HUES64 (cell line): Measurements from ENCODE around the gene DDX39A.

Experiments
- H3K27ac ChIP-seq: 2 replicates; pipeline ENCODE4 v1.7.0; 2013; ENCODE audit warnings: low read depth, low read length, inconsistent platforms
- H3K27me3 ChIP-seq: 2 replicates; pipeline ENCODE4 v1.6.1; 2013; ENCODE audit warnings: mild to moderate bottlenecking, low read length; ENCODE audit not compliant: insufficient read depth
- H3K36me3 ChIP-seq: 2 replicates; pipeline ENCODE4 v1.6.1; 2013; ENCODE audit warnings: mild to moderate bottlenecking, low read length; ENCODE audit not compliant: insufficient read depth
- H3K4me1 ChIP-seq: 2 replicates; pipeline ENCODE4 v1.6.1; 2013; ENCODE audit warnings: mild to moderate bottlenecking, low read length, moderate library complexity; ENCODE audit not compliant: insufficient read depth
- H3K4me3 ChIP-seq: 2 replicates; pipeline ENCODE4 v1.5.1; 2013; ENCODE audit warnings: mild to moderate bottlenecking, low read length, moderate library complexity
- H3K9ac ChIP-seq: 2 replicates; pipeline ENCODE4 v1.6.1; 2013; ENCODE audit warnings: mild to moderate bottlenecking, low read depth, low read length
- H3K9me3 ChIP-seq: 2 replicates; pipeline ENCODE4 v1.6.1; 2013; ENCODE audit warnings: low read depth, low read length; ENCODE audit not compliant: insufficient read depth
- WGBS: fragments of 150-250, 120-280 bp; methylation state at CpG from one replicate; pipeline ENCODE4 v1.1.7; 2013; ENCODE audit warnings: missing lambda C conversion rate; 5-methylcytosine and 5-hydroxymethylcytosine counted together

Gene DDX39A

DNA sequence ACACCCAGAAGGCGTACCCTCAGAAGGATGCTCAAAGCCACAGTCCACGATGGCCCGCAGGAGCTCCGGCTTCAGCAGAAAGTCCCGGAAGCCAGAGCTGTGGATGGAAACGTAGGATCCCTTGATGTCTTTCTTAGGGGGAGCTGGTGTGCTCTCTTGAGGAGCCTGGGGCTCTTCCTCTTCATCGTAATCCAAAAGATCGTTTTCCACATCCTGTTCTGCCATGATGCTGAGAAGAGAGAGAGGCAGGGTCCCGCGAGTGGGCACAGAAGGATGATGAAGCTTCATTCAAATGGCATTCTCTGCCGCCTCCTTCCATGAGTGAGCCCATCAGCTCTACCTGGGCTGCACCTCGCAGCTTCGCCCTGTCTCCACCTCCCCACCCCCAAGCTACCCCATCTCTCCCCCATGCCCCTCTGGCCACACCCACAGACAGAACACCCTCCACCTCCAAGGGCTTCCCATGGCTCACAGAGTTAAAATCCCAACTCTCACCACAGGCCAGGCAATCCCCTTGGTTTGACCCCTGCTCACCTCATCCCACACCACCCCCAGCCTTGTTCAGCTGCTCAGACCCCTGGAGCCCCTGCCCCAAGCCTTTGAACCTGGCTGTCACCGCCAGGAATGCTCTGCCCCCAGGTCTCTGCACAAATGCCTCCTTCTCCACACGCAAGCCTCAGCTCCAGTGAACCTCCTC is 6.0 kb downstream of the DDX39A start:
- Histone ChIP-seq H3K4me1 (0 out of 2 replicates have a peak, but pooled peaks cover 5% of the 10 kb centered on the region), H3K27ac (no peak overlapping the region), H3K9ac (no peak overlapping the region), H3K9me3 (no peaks in the 10 kb centered on the region), H3K27me3 (no peaks in the 10 kb centered on the region), H3K36me3 (peaks cover 71% of the 10 kb centered on the region), H3K4me3 (no peak overlapping the region)
- WGBS: 92% methylated on average over 15 of the region's 15 CpGs

DNA sequence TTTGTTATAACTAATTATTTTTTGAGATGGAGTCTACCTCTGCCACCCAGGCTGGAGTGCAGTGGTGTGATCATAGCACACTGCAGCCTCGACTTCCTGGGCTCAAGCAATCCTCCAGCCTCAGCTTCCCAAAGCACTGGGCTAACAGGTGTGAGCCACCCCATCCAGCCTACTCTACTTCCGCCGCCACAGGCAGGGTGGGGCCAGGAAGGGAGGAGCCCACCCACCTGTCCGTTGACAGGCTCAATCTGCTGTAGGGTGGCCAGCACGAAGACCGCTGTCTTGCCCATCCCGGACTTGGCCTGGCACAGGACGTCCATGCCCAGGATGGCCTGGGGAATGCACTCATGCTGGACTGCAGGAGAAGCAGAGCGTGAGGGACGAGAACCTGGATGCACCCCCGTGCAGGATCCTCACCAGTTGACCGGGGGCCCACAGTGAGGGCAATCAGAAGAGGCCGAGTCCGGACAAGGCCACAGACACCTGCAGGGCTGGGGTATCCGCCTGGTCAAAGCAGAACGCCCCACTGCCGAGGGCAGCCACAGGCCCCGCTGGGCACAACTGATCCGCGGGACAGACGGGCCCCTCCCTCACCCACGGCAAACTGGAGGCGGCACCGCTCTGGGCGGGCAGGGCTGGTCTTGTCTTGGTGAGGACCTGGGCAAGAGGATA is 6.7 kb downstream of the DDX39A start:
- peaks cover 78% of the 10 kb centered on the region for H3K36me3 ChIP-seq
- 0 out of 2 replicates have a peak, but pooled peaks cover 5% of the 10 kb centered on the region for H3K4me1 ChIP-seq
- no peaks in the 10 kb centered on the region for H3K27me3 ChIP-seq
- no peaks in the 10 kb centered on the region for H3K9me3 ChIP-seq
- no peak overlapping the region for H3K27ac ChIP-seq
- no peak overlapping the region for H3K9ac ChIP-seq
- WGBS: 96% methylated on average over 25 of the region's 25 CpGs
- no peak overlapping the region for H3K4me3 ChIP-seq

DNA sequence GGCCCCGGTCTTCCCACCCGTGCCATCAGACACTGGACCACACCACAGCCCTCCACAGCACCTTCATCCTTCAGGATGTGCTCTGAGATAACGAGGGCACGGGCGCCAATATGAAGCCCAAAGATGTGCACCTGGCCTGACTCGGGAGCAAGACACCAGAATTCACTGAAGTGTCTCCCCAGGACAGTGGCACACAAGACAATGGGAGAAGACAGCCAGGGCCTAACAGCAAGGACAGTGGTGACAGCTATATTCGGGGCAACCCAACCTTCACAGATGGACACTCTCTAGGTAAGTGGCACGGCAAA is 7.2 kb downstream of the DDX39A start:
- Histone ChIP-seq H3K27ac (no peak overlapping the region), H3K27me3 (no peaks in the 10 kb centered on the region), H3K9ac (no peak overlapping the region), H3K9me3 (no peaks in the 10 kb centered on the region), H3K36me3 (peaks cover 80% of the 10 kb centered on the region), H3K4me3 (no peak overlapping the region), H3K4me1 (0 out of 2 replicates have a peak, but pooled peaks cover 2% of the 10 kb centered on the region)
- WGBS: 95% methylated on average over 8 of the region's 8 CpGs

DNA sequence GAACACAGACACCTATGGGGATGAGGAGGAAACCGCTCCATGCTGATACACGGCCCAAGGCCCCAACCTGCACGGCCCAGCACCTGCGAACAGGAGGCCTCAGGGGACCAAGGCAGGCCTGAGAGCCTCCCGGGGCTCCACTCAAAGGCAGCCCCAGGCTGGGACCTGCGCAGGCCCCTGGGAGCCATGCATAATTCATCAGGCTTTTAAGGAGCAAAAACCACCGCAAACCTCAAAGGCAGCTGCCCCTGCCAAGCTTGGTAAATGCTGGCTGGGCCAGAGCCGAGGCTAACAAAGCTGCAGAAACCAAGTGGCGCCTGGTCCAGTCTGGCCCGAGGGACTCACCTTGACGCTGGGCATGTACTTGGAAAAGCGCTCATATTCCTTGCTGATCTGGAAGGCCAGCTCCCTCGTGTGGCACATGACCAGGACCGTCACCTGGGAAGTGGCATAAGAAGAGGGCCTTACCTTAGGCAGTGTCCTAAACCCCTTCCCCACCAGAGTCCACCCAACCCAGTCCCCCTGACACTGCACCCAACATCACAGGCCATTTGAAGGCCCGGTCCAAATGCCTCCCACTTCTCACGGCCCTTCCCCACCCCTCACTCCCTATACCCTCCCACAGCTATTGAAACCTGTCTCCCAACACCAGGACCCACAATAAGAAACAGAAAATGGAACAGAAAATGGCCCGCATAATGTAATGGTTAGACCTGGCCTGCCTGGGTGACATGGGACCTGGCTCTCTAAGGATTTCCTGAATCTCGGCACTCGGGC is 7.8 kb downstream of the DDX39A start:
- WGBS: 93% methylated on average over 19 of the region's 19 CpGs
- H3K4me3 ChIP-seq: no peak overlapping the region
- no peaks in the 10 kb centered on the region for H3K9me3 ChIP-seq
- no peaks in the 10 kb centered on the region for H3K27me3 ChIP-seq
- no peaks in the 10 kb centered on the region for H3K4me1 ChIP-seq
- no peak overlapping the region for H3K27ac ChIP-seq
- no peak overlapping the region for H3K9ac ChIP-seq
- H3K36me3 ChIP-seq: peaks cover 74% of the 10 kb centered on the region

DNA sequence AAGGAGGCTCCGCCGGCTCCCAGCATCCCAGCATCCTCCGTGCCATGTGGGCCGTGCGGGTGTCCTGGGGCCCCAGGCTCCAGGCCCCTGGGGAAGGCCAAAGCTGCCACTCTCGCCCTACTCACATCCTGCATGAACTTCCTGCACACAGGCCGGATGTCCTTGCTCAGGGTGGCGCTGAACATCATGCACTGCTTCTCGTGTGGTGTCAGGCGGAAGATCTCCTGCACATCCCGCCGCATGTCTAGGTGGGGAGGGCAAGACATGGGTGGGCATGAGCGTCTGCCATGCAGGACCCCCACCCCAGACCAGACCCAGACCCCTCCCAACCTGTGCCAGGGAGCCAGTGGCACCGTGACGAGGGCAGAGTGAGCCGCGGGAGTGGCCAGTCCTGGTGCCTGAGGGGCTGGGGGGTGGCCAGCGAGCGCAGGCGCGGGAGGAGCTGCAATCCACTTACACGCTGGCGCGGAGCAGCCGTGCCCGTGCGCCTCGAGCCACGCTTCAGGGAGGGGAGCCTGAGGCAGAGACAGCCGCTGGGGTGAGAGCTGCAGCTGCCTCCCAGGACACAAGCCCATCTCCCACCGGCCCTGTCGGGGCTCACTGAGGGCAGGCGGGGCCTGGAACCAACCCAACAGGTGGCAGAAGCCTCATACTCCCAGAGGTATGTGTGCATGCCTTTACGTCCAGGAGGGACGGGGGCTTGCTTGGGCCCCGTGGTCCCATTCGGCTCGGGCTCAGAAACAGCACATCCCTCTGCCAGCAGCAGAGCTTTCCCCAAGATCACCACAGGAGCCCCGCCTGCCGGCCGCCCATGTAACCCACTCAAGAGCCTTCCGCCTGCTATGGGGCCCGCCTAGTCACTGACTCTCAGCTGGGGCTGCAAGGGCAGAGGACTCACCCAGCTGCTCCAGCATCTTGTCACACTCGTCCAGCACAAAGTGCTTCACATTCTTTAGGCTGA is 8.8 kb downstream of the DDX39A start:
- Histone ChIP-seq H3K27me3 (no peaks in the 10 kb centered on the region), H3K4me3 (no peak overlapping the region), H3K36me3 (peaks cover 67% of the 10 kb centered on the region), H3K27ac (no peak overlapping the region), H3K9me3 (no peaks in the 10 kb centered on the region), H3K4me1 (peaks cover 3% of the 10 kb centered on the region; the same call in 1 of the 2 replicates), H3K9ac (no peak overlapping the region)
- 95% methylated on average over 44 of the region's 44 CpGs for WGBS

DNA sequence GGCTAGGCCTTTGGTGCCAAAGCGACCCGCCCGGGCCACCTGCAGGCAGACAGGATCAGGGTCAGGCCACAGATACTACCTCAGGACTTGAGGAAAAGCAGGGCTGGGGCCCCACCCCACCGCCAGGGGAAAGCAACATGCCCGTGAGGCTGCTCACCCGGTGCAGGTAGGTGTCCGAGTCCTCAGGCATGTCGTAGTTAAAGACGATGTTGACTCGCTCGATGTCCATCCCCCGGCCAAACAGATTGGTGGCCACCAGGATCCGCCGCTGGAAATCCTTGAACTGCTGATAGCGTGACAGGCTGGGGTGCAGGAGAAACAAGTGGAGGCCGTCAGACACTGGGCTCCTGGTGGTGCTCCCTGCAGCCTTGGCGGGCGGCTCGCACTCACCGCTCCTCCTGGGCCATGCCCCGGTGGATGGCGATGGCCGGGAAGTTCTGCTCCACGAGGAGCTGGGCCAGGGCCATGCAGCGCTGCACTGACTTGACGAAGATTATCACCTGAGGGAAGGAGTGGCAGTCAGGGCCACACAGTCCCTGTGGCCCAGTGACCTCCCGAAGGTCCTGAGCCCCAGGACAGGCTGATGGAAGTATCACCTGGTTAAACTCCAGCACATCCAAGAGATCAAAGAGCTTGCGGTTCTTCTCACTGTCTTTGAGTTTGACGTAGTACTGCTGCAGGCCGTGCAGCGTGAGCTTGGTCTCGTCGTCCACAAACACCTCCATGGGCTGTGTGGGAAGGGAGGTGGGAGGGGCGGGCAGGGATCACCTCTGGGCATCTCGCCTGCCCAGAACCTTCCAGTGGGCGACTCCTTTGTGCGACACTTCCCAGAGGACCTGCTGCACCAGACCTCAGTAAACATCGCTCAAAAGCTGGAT is 9.8 kb downstream of the DDX39A start:
- Histone ChIP-seq H3K4me3 (no peak overlapping the region), H3K9me3 (no peaks in the 10 kb centered on the region), H3K9ac (no peak overlapping the region), H3K27ac (no peak overlapping the region), H3K36me3 (peaks cover 63% of the 10 kb centered on the region), H3K4me1 (peaks cover 3% of the 10 kb centered on the region; the same call in 1 of the 2 replicates), H3K27me3 (no peaks in the 10 kb centered on the region)
- 95% methylated on average over 38 of the region's 38 CpGs for WGBS

DNA sequence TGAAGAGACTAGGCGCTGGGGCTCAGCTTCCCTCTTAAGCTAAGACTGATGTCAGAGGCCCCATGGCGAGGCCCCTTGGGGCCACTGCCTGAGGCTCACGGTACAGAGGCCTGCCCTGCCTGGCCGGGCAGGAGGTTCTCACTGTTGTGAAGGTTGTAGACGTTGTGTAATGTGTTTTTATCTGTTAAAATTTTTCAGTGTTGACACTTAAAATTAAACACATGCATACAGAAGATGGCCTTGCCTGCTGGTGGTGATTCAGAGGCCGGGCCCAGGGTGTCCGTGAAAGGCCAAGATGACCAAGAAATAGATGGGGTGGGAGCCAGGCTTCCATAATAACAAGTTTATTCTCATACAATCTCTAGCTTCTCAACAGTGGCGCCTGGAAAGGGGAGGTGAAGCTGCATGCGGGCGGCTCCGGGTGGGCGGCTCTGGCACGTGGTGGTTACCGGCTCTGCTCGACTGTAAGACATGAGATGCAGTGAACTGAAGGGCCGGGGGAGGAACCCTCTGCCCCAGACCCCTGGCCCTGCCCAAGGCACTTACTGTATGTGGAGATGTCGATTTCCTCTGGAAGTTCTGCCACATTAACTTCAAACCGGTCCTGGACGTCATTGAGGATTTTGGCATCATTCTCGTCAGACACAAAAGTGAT is 10.5 kb downstream of the DDX39A start:
- Histone ChIP-seq H3K27ac (no peak overlapping the region), H3K4me3 (no peak overlapping the region), H3K9me3 (no peaks in the 10 kb centered on the region), H3K36me3 (peaks cover 63% of the 10 kb centered on the region), H3K27me3 (no peaks in the 10 kb centered on the region), H3K9ac (no peak overlapping the region), H3K4me1 (peaks cover 3% of the 10 kb centered on the region; the same call in 1 of the 2 replicates)
- 94% methylated on average over 20 of the region's 20 CpGs for WGBS

DNA sequence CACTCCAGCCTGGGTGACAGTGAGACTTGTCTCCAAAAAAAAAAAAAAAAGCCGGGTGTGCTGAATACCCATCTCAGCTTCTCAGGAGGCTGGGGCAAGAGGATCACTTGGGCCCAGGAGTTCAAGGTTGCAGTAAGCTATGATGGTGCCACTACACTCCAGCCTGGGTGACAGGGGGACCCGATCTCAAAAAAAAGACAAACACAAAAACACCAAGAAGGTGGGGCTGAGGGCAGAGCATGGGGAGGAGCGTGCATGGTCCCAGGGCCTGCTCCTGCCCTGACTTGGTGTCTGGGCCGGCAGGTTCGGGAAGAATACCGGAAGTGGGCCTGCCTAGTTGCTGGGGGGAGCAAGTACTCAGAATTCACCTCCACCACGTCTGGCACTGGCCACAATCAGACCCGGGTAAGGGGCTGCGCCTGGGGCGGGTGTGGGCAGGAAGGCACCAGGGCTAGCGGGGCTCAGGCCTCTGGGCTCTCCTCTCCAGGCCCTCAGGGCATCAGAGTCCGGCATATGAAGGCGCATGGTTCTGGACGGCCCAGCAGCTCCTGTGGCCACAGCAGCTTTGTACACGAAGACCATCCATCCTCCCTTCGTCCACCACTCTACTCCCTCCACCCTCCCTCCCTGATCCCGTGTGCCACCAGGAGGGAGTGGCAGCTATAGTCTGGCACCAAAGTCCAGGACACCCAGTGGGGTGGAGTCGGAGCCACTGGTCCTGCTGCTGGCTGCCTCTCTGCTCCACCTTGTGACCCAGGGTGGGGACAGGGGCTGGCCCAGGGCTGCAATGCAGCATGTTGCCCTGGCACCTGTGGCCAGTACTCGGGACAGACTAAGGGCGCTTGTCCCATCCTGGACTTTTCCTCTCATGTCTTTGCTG is 11.3 kb downstream of the DDX39A start:
- peaks cover 59% of the 10 kb centered on the region for H3K36me3 ChIP-seq
- H3K9me3 ChIP-seq: no peaks in the 10 kb centered on the region
- 95% methylated on average over 19 of the region's 20 CpGs for WGBS
- H3K4me3 ChIP-seq: no peak overlapping the region
- H3K27me3 ChIP-seq: no peaks in the 10 kb centered on the region
- no peak overlapping the region for H3K9ac ChIP-seq
- peaks cover 3% of the 10 kb centered on the region; the same call in 1 of the 2 replicates for H3K4me1 ChIP-seq
- no peak overlapping the region for H3K27ac ChIP-seq
